ENCODE results near the gene OR1F1. TPM values are rescaled to one million over a fixed set of nuclear protein-coding genes. Genes with fewer than 3 reads are reported as not detected.
"Not testable (repeated sequence)": the region's sequence is repeated elsewhere in the genome, so short reads cannot be mapped to it uniquely, and the experiment has no call there.

The OR1F1 gene
- not detected for total RNA-seq
- long read RNA-seq: 0 reads

DNA sequence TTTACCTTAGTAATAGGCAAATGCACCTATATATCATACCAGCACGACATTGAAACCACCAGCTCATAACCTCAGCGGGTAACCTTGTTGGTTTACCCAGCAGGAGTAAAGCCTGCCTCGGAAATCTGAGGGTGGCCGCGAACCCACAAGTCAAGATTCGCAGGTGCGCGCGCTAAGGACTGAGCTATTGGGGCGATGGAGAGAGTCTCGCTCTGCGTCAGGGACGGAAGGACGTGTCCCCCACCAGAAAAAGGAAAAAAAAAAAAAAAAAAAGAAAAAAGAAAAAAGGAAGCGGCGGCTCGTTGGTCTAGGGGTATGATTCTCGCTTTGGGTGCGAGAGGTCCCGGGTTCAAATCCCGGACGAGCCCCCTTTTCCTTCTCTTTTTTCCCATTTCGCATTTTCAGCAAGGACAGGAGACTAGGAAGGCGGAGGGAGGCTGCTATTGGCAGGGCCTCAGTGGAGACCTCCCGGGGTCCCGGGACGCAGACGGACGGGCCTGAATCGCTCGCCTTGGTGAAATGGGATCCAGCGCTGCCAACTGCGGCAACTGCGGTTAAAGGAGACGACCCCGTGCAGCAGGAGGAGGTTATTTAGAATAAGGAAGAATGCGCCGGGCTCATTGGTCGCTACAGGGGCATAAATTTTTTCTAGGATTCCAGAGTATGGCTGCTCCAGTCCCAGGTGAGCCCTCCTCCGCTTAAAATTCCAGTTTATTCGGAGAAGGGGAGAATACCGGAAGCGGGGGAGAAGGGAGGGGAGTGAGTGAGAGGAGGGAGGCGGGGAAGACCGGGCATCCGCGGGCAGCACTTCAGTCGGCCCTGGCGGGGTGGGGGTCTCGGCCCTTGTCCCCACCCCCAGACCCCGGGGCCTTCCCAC lies at the start of gene OR1F1:
OR1F1 (plus strand) TSS at position 407 of the 877 bp plus-strand sequence.
- no peak for DNase-seq
- no peak for ATAC-seq (ENCODE audit: poor library complexity)
- intact Hi-C loops (cut with DNase I): no loop called here

DNA sequence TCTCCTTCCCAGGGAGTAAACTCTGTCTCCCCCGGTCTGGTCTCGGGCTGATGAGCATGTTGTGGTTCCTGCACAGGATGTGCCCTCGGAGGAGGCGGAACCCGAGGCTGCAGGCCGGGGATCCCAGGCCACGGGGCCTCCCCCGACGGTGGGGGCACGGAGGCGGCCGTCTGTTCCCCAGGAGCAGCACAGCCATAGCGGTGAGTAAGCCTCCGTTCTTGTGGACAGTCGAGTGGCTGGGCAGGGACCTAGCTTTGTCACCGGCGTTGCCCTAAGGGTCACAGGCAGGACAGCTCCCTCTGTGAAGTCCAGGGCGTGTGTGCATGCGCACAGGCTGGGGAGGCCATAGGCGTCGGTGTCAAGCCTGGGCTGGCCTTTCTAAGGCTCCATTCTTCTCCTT lies 49.7 kb upstream of the OR1F1 start:
- no peak for DNase-seq
- ATAC-seq (ENCODE audit: poor library complexity): no peak
- intact Hi-C loops (cut with DNase I): no loop called here

DNA sequence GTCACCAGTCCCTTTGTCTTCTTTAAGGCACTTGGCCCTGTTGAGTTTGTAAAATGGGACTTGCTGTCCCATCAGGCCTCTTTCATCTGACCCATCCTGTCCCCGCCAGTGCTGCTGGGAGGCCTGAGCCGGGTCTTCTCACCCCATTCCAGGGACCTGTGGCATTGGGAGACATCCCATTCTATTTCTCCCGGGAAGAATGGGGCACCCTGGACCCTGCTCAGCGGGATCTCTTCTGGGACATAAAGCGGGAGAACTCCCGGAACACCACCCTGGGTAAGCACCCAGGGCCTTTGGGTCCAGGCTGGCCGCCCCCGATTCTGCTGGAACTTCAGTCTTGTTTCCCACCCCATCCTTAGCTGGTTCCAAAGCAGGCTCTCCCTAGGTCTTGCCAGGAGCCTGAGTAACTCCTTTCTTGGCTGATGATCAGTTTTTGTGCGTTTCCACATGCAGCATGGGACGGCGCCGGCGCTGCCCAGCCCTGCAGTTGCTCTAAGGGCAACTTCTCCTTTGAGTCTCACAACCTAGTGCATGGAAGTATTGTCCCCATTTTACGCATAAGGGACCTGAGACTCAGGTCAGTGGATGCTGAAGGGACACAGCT lies 49.1 kb upstream of the OR1F1 start:
- intact Hi-C loops (cut with DNase I): no loop called here
- DNase-seq: no peak

DNA sequence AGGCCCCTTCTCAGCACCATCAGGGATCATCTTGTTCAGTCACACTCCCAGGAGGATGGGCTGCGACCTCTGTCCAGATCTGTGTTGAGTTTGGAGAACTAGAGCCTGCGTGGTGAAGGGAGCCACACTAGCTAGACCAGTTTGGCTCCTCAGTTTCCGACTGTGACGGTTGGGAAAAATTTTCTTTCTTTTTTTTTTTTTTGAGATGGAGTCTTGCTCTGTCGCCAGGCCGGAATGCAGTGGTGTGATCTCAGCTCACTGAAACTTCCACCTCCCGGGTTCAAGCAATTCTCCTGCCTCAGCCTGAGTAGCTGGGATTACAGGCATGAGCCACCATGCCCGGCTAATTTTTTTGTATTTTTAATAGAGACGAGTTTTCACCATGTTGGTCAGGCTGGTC lies 48.4 kb upstream of the OR1F1 start:
- intact Hi-C loops (cut with DNase I); ATAC-seq (ENCODE audit: poor library complexity); DNase-seq: not testable (repeated sequence)

More for the DNA sequence above, 49.1 kb upstream of the OR1F1 start:
- ATAC-seq (ENCODE audit: poor library complexity): no peak

DNA sequence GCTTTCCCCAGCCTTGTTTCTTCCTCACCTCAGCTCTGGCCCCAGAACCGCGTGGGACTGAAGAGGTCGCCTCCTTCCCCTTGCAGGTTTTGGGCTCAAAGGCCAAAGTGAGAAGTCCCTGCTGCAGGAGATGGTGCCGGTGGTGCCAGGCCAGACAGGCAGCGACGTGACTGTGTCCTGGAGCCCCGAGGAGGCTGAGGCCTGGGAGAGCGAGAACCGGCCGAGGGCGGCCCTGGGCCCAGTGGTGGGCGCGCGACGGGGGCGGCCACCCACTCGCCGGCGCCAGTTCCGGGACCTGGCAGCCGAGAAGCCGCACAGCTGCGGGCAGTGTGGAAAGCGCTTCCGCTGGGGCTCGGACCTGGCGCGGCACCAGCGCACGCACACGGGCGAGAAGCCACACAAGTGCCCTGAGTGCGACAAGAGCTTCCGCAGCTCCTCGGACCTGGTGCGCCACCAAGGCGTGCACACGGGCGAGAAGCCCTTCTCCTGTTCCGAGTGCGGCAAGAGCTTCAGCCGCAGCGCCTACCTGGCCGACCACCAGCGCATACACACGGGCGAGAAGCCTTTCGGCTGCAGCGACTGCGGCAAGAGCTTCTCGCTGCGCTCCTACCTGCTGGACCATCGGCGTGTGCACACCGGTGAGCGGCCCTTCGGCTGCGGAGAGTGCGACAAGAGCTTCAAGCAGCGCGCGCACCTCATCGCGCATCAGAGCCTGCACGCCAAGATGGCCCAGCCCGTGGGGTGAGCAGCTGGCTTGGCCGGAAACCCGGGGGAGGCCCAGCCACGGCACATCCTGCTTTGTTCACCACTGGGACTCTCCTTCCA lies 47.2 kb upstream of the OR1F1 start:
- DNase-seq (no peak), ATAC-seq (ENCODE audit: poor library complexity) (no peak)
- intact Hi-C loops (cut with DNase I): no loop called here

DNA sequence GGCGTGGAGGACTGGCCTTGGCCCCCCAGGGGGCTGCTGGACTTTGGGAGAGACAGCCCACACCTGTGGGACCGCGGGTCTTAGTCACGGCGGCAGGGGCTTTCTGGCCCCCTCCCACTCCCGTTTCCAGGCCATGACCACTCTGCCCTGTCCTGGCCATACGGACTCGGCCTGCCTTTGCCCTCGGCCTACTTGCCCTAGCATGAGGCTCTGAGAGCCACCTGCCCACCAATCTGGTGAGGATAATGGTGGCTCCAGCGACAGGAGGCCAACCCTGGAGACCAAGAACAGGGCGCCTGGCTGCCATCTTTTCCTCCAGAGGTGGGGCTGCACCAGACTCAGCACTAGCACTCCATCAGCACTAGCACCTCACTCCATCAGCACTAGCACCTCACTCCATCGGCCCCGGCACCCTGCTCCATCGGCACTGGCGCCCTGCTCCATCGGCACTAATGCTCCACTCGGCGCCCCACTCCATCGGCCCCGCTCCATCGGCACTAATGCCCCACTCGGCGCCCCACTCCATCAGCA lies 46.2 kb upstream of the OR1F1 start:
- no peak for DNase-seq
- intact Hi-C loops (cut with DNase I): no loop called here
- no peak for ATAC-seq (ENCODE audit: poor library complexity)

DNA sequence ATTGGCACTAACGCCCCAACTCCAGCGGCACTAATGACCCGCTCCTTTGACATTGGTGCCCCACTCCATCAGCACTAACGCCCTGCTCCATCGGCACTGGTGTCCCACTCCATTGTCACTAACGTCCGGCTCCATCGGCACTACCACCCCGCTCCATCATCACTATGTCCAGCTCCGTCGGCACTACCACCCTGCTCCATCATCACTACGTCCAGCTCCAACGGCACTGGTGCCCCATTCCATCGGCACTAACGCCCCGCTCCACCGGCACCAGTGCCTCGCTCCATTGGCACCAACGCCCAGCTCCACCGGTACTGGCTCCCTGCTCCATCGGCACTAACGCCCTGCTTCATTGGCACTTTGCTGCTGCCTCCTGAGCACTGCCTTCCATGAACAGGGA lies 45.7 kb upstream of the OR1F1 start:
- ATAC-seq (ENCODE audit: poor library complexity): no peak
- no peak for DNase-seq
- intact Hi-C loops (cut with DNase I): no loop called here

DNA sequence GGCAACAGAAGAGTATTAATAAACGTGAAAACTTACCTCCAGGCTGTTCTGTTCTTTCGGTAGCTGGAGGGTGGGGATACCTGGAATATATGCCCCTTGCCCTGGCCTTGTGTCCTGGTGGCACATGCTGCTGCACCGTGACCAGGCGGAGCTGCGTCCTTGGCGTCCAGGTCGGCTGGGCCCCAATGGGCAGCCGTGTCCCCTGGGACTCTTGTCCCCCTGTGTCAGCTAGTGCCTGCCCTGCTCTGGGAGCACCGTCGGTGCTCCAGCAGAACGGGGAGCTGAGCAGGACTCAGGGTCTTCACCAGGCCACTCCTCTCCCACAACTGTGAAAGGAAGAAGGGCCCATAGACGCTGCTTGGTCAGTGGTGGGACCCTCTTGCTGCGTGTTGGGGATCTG lies 45.2 kb upstream of the OR1F1 start:
- ATAC-seq (ENCODE audit: poor library complexity): no peak
- intact Hi-C loops (cut with DNase I): no loop called here
- no peak for DNase-seq

DNA sequence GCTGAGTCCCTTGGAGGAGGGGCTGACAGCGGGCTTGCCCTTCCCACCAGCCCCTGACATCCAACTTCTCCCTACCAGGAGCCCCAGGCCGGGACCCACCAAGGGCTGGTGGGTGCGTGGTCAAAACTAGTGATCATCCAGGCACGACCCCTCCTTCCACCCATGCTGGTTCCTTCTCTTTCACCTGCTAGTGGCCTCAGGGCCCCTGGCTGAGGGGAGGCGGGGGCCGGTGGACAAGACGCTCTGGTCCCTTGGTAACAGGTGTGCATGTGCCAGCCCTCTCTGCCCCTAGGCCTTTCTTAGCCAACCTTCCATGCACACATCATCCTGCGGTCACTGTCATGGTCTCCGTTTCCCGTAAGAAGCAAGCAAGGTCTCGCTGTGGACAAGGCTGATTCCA lies 44.8 kb upstream of the OR1F1 start:
- peak; percentile 1 for ATAC-seq (ENCODE audit: poor library complexity)
- DNase-seq: no peak
- intact Hi-C loops (cut with DNase I): no loop called here

DNA sequence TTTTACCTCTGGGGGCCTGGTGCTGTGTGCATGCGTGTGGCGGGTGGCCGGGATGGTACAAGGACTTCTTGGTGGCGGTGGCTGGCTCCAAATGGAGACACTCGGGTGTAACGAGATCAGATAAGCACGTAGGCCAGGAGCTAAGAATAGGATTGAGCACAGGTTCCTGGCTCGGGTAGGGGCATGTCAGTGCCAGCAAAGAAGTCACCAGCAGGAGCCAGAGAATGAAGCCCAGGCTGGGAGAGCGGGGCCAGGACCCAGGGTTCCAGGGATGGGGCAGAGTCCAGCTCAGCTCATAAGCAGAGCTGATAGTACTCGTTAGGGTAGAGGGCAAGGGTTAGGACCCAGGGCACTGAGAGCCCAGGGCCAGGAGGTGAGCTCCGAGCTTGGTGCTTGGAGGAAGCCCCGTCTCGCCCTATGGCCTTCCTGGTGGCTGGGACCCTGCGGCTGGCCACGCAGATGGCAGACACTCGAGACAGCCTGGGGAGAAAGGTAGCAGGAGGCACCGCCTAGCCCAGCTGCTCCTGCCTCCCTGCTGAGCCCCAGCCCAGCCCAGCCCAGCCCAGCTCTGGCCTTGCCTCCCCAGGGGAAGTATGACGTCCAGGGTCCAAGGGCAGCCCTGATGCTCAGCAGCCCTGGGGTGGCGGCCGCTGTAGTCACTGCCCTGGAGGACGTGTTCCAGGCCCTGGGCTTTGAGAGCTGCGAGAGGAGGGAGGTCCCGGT lies 44.2 kb upstream of the OR1F1 start:
- DNase-seq (peak; percentile 74), ATAC-seq (ENCODE audit: poor library complexity) (peak; percentile 87)
- intact Hi-C loops (cut with DNase I): no loop called here

DNA sequence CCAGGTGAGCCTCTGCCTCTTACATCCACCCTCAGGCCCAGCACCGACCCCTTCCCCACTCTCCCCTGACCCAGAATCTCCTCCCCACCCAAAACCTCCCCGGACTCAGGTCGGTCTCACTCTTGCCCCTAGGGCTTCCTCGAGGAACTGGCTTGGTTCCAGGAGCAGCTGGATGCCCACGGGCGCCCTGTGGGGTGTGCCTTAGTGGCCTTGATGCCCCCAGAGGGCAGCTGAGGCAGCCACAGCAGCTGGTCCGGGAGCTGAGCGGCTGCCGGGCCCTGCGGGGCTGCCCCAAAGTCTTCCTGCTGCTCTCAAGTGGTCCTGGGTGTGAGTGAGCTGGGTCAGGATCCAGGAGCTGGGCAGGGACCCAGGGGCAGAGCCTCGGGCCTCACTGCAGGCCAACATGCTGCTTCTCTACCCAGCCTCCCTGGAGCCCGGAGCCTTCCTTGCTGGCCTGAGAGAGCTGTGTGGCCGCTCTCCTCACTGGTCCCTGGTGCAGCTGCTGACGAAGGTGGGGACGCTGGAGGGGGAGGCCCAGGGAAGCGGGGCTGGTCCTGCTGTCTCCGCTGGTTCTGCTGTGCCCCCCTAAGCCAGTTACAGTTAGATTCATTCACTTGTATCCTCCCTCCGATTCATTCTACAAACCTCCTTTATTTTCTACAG lies 43.6 kb upstream of the OR1F1 start:
- intact Hi-C loops (cut with DNase I): no loop called here
- ATAC-seq (ENCODE audit: poor library complexity) (peak; percentile 25), DNase-seq (no peak)

DNA sequence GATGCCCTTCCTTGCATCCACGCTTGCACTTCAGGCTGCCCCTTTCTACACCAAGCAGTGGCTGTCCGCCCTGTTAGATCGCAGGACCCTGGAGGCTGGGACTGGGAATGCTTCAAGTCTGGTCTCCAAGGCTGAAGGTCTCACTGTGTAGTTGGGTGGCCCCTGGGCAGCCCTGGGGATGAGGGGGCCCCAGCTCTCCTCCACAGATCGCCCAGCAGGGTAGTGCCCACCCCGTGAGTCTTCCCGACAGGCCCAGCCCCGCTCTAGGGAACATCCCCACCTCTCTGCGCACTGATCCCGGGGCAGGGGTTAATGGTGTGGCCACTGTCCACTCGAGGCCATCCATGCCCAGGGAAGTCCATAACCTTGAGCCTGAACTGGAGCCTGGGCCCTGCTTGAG lies 42.9 kb upstream of the OR1F1 start:
- DNase-seq (no peak), ATAC-seq (ENCODE audit: poor library complexity) (no peak)
- intact Hi-C loops (cut with DNase I): no loop called here

DNA sequence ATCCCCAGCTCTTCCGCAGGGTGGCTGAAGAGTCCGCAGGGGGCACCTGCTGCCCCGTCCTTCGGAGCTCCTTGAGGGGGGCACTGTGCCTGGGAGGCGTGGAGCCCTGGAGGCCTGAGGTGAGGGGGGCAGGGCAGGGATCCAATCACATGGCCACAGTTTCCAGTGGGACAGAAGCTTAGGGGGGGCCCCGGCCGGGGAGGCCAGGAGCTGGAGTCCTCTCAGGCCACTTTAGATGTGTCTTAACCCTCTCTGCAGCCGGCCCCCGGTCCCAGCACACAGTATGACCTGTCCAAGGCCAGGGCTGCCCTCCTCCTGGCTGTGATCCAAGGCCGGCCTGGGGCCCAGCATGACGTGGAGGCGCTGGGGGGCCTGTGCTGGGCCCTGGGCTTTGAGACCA lies 42.3 kb upstream of the OR1F1 start:
- intact Hi-C loops (cut with DNase I): no loop called here
- ATAC-seq (ENCODE audit: poor library complexity): no peak
- DNase-seq: no peak

DNA sequence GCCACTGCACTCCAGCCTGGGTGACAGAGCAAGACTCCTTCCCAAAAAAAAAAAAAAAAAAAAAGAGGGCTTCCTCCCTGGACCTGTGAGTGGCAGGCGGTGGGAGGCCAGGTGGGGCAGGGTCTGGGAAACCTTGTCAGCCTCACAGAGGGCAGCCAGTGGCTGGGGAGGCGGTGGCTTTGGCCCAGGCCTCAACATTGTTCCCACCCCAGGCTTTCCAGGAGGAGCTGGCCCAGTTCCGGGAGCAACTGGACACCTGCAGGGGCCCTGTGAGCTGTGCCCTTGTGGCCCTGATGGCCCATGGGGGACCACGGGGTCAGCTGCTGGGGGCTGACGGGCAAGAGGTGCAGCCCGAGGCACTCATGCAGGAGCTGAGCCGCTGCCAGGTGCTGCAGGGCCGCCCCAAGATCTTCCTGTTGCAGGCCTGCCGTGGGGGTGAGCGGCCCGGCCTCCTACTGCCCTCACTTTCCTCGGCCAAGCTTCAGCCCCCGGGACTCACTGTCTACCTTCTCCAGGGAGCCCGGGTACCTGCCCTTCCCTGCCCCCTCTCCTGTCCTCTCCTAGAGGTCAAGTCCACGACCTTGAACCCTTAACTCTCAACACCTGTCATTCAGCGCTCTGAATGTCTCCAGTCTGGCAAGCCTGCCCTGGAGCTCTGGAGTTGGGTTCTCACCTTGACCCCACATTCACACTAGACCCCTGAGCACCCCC lies 40.8 kb upstream of the OR1F1 start:
- intact Hi-C loops (cut with DNase I): no loop called here
- ATAC-seq (ENCODE audit: poor library complexity): no peak
- no peak for DNase-seq

DNA sequence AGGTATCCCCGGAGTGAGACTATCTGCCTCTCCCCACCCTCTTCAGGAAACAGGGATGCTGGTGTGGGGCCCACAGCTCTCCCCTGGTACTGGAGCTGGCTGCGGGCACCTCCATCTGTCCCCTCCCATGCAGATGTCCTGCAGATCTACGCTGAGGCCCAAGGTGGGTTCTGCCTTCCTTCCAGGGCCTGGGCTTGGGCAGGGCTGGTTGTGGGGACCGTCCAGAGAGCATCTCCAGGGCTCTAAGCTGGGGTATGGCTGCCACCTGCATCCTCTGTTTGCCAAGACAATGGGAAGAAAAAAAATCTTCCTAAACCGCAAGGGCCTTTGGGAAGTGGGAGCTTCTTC lies 40.3 kb upstream of the OR1F1 start:
- DNase-seq (no peak), ATAC-seq (ENCODE audit: poor library complexity) (no peak)
- intact Hi-C loops (cut with DNase I): no loop called here

DNA sequence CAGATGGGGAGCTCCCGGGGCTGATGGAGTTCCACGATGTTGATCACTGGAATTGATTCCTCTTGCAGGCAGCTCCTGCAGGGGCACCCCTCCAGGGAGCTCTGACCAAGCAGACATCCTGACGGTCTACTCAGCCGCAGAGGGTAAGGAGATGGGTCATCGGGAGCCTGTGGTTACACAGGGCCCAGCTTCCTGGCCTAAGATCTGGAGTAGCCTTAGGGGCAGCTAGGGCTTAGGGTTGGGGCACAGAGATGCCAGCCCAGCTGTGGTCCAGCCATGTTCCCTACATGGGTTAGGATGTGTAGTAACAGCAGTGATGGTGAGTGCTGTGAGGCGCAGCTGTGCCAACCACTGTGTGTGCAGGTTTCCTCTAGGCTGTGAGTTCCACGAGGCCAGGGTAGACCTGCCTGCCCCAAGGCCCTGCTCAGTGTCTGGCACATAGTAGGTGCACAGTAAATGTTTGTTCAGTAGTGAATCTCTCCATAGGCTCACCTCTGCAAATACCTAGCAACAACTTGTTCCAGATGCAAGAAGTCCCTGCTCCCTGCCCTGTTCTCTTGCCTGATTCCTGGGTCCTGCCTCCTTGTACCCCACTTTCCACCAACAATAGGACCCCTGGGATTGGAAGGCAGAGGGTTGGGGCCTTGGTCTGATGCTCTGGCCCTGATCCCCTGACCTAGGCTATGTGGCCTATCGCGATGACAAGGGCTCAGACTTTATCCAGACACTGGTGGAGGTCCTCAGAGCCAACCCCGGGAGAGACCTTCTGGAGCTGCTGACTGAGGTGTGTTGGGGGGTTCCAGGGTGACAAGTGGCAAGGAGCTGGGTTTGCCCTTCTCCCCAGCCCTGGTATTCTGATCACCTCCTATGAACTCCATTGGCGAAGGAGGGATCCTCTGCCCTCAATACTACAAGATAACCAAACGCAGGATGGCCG lies 39.5 kb upstream of the OR1F1 start:
- ATAC-seq (ENCODE audit: poor library complexity) (no peak), DNase-seq (no peak)
- intact Hi-C loops (cut with DNase I): no loop called here

DNA sequence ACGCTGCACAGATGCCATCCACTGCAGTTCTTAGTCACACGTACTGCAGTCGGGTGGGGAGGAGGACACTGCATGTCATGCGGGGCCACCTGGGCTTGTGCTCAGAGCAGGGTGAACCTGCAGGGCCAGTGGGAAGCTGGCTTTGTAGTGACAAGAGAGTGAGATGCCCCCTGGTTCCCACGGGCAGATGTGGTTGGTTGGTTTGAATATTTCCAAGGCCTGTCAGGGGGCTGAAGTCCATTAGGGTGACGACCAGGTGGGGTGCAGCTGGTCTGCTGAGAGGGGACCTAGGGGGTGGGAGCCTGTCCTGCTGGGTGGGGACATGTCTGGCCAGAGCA lies 38.8 kb upstream of the OR1F1 start:
- no peak for ATAC-seq (ENCODE audit: poor library complexity)
- intact Hi-C loops (cut with DNase I): no loop called here

More for the DNA sequence above, 38.8 kb upstream of the OR1F1 start:
- no peak for DNase-seq
